CD8-positive, alpha-beta memory T cell (primary cell): ENCODE measurements around the gene VWA8. TPM values are rescaled to one million over a fixed set of nuclear protein-coding genes. Genes with fewer than 3 reads are reported as not detected.
A peak's percentile ranks its signal among the peaks of the same experiment; 100 is the strongest.
"Not testable (repeated sequence)": the region's sequence is repeated elsewhere in the genome, so short reads cannot be mapped to it uniquely, and the experiment has no call there.

Experiments
- CTCF ChIA-PET: fragments of 350-600 bp; sonication (Branson Sonifier 250); formaldehyde crosslinking; loops from one replicate; lab custom pipeline; 2021; ENCODE audit warnings: antibody characterized with exemption; lab: Charles Lee
- POLR2A ChIA-PET: fragments of 350-600 bp; sonication (Branson Sonifier 250); formaldehyde crosslinking; loops from one replicate; lab custom pipeline; 2021; ENCODE audit warnings: antibody characterized with exemption; lab: Charles Lee
- DNase-seq, 5 donors: peaks; one replicate each; pipeline versions ENCODE4 v3.0.0 to v3.0.0-alpha.2; 2020 to 2022; ENCODE audit warnings: mixed read lengths in 1 of 5
- H3K27ac ChIP-seq: one replicate; pipeline ENCODE4 v1.7.0; 2013; ENCODE audit warnings: low read depth, mild to moderate bottlenecking, low read length, moderate library complexity
- H3K27me3 ChIP-seq: 2 replicates; pipeline ENCODE4 v1.7.0; 2013; ENCODE audit warnings: low read length, mild to moderate bottlenecking; ENCODE audit not compliant: insufficient read depth, poor library complexity, severe bottlenecking
- H3K36me3 ChIP-seq: 2 replicates; pipeline ENCODE4 v1.7.0; 2013; ENCODE audit warnings: mild to moderate bottlenecking, low read length, moderate library complexity; ENCODE audit not compliant: insufficient read depth
- H3K4me1 ChIP-seq: 2 replicates; pipeline ENCODE4 v1.7.0; 2013; ENCODE audit warnings: mild to moderate bottlenecking, low read length, moderate library complexity; ENCODE audit not compliant: insufficient read depth
- H3K4me3 ChIP-seq: 2 replicates; pipeline ENCODE4 v1.7.0; 2013; ENCODE audit warnings: mild to moderate bottlenecking, low read length
- H3K9me3 ChIP-seq: 2 replicates; pipeline ENCODE4 v1.7.0; 2013; ENCODE audit warnings: mild to moderate bottlenecking, low read length
- H3K27ac Mint-ChIP-seq, 8 donors: one replicate each; pipeline ENCODE4 v1.8.0; 2020 to 2021; ENCODE audit warnings: mixed read lengths in 8 of 8, mild to moderate bottlenecking in 6 of 8, inconsistent platforms in 3 of 8, moderate library complexity in 3 of 8
- H3K27me3 Mint-ChIP-seq, 2 donors: one replicate each; pipeline ENCODE4 v1.8.0; 2020 to 2021; ENCODE audit warnings: mixed read lengths in 2 of 2, mild to moderate bottlenecking in 1 of 2, moderate library complexity in 1 of 2
- H3K36me3 Mint-ChIP-seq, 3 donors: one replicate each; pipeline ENCODE4 v1.8.0; 2020 to 2021; ENCODE audit warnings: mixed read lengths in 3 of 3, inconsistent platforms in 1 of 3, mild to moderate bottlenecking in 1 of 3
- H3K4me1 Mint-ChIP-seq, 3 donors: one replicate each; pipeline ENCODE4 v1.8.0; 2020 to 2021; ENCODE audit warnings: mixed read lengths in 3 of 3, inconsistent platforms in 1 of 3, mild to moderate bottlenecking in 1 of 3
- H3K4me3 Mint-ChIP-seq, 7 donors: one replicate each; pipeline ENCODE4 v1.8.0; 2020 to 2021; ENCODE audit warnings: mixed read lengths in 7 of 7, mild to moderate bottlenecking in 6 of 7, moderate library complexity in 4 of 7, inconsistent platforms in 2 of 7
- H3K9me3 Mint-ChIP-seq, 5 donors: one replicate each; pipeline ENCODE4 v1.8.0; 2020 to 2022; ENCODE audit warnings: mixed read lengths in 5 of 5, mild to moderate bottlenecking in 3 of 5, moderate library complexity in 2 of 5, inconsistent platforms in 1 of 5
- polyA plus RNA-seq: library from polyadenylated mRNA; unstranded; fragments of 300-500 nt; fragmentation: Illumina TruSeq; gene quantifications from one replicate; pipeline ENCODE4 v1.2.3, GENCODE V29; 2021
- total RNA-seq, 2 experiments: library from RNA; stranded (reverse); gene quantifications; one replicate each; pipeline ENCODE4 v1.2.3, GENCODE V29; 2021

VWA8 gene
- total and polyA plus RNA-seq, 3 experiments from 2014 or later = 6.9 to 21.3 (median 21.2) TPM

GRCh38 chr13:41573640-41574039 lies 387.3 kb downstream of the VWA8 start:
- CTCF ChIA-PET = interaction anchor here (0.7 kb wide), 1 partner anchor 115 kb away, joined by 5 read pairs; no protein-coding TSS in a partner anchor
- H3K27ac ChIP-seq, H3K9me3 Mint-ChIP-seq, DNase-seq, H3K9me3 ChIP-seq, H3K36me3 ChIP-seq, H3K27ac Mint-ChIP-seq, H3K27me3 ChIP-seq, POLR2A ChIA-PET, H3K4me1 ChIP-seq, H3K27me3 Mint-ChIP-seq, H3K4me3 ChIP-seq, H3K4me3 Mint-ChIP-seq, H3K4me1 Mint-ChIP-seq: not testable (repeated sequence)
- H3K36me3 Mint-ChIP-seq = peaks cover 6 to 41% (median 9%) of the 10 kb centered on the region in 3 donors

GRCh38 chr13:41571817-41572340 lies 389.0 kb downstream of the VWA8 start:
- H3K27me3 Mint-ChIP-seq, POLR2A ChIA-PET, H3K9me3 ChIP-seq, H3K9me3 Mint-ChIP-seq, DNase-seq, H3K27ac ChIP-seq, H3K4me3 ChIP-seq, H3K27me3 ChIP-seq, H3K27ac Mint-ChIP-seq, H3K36me3 ChIP-seq, H3K4me1 ChIP-seq, H3K4me1 Mint-ChIP-seq, H3K4me3 Mint-ChIP-seq, CTCF ChIA-PET: not testable (repeated sequence)
- H3K36me3 Mint-ChIP-seq = peaks cover 6 to 44% (median 15%) of the 10 kb centered on the region in 3 donors

- Mint-ChIP-seq H3K27me3 (no peaks in the 10 kb centered on the region), H3K4me1 (no peaks in the 10 kb centered on the region), H3K4me3 (no peak overlapping the region), H3K36me3 (peaks cover 0 to 25% (median 11%) of the 10 kb centered on the region in 3 donors), H3K9me3 (no peaks in the 10 kb centered on the region), H3K27ac (peak overlapping the region in 3 of 8 donors; percentile 2 to 66 (median 20))
- H3K27me3 ChIP-seq = no peaks in the 10 kb centered on the region
- no peak overlapping the region for H3K4me3 ChIP-seq
- no peak for DNase-seq
- H3K27ac ChIP-seq = no peak overlapping the region
- CTCF ChIA-PET = no interaction called here
- H3K9me3 ChIP-seq = no peaks in the 10 kb centered on the region
- no peaks in the 10 kb centered on the region for H3K4me1 ChIP-seq
- no peaks in the 10 kb centered on the region for H3K36me3 ChIP-seq
- POLR2A ChIA-PET = no interaction called here
These were observed 391.9 kb downstream of the VWA8 start for GRCh38 chr13:41568972-41569351.

- no peak overlapping the region for H3K4me3 Mint-ChIP-seq
- Histone ChIP-seq H3K27me3 (no peaks in the 10 kb centered on the region), H3K27ac (no peak overlapping the region), H3K36me3 (no peaks in the 10 kb centered on the region), H3K9me3 (no peaks in the 10 kb centered on the region), H3K4me3 (no peak overlapping the region), H3K4me1 (no peaks in the 10 kb centered on the region)
- peaks cover 0 to 25% (median 11%) of the 10 kb centered on the region in 3 donors for H3K36me3 Mint-ChIP-seq
- H3K27ac Mint-ChIP-seq = peak overlapping the region in 3 of 8 donors; percentile 6 to 20 (median 12)
- H3K9me3 Mint-ChIP-seq = no peaks in the 10 kb centered on the region
- DNase-seq = no peak
- H3K27me3 Mint-ChIP-seq = no peaks in the 10 kb centered on the region
- H3K4me1 Mint-ChIP-seq = peaks cover under 1 to 5% (median 4%) of the 10 kb centered on the region in 3 donors
- ChIA-PET POLR2A (no interaction called here), CTCF (no interaction called here)
These were observed 392.6 kb downstream of the VWA8 start for GRCh38 chr13:41568143-41568971.

GRCh38 chr13:41567363-41567762 lies 393.5 kb downstream of the VWA8 start:
- H3K9me3 ChIP-seq = no peaks in the 10 kb centered on the region
- Mint-ChIP-seq H3K36me3 (peaks cover 0 to 25% (median 11%) of the 10 kb centered on the region in 3 donors), H3K27me3 (no peaks in the 10 kb centered on the region), H3K9me3 (no peaks in the 10 kb centered on the region), H3K4me3 (no peak overlapping the region), H3K27ac (peak overlapping the region in 2 of 8 donors; percentile 12 to 20), H3K4me1 (peaks cover 6 to 12% (median 11%) of the 10 kb centered on the region in 3 donors)
- no peak overlapping the region for H3K27ac ChIP-seq
- no peak for DNase-seq
- ChIA-PET CTCF (no interaction called here), POLR2A (no interaction called here)
- H3K27me3 ChIP-seq = no peaks in the 10 kb centered on the region
- no peak overlapping the region for H3K4me3 ChIP-seq
- no peaks in the 10 kb centered on the region for H3K4me1 ChIP-seq
- H3K36me3 ChIP-seq = no peaks in the 10 kb centered on the region

- H3K4me3 ChIP-seq = no peak overlapping the region
- no peaks in the 10 kb centered on the region for H3K4me1 ChIP-seq
- no peak overlapping the region for H3K27ac ChIP-seq
- ChIA-PET CTCF (no interaction called here), POLR2A (no interaction called here)
- no peaks in the 10 kb centered on the region for H3K9me3 ChIP-seq
- H3K36me3 ChIP-seq = no peaks in the 10 kb centered on the region
- Mint-ChIP-seq H3K27ac (peak overlapping the region in 2 of 8 donors; percentile 80 to 87), H3K4me3 (no peak overlapping the region), H3K9me3 (no peaks in the 10 kb centered on the region), H3K27me3 (no peaks in the 10 kb centered on the region), H3K4me1 (peaks cover 6 to 12% (median 11%) of the 10 kb centered on the region in 3 donors), H3K36me3 (peaks cover 0 to 20% (median 11%) of the 10 kb centered on the region in 3 donors)
- no peaks in the 10 kb centered on the region for H3K27me3 ChIP-seq
- no peak for DNase-seq
These were observed 395.1 kb downstream of the VWA8 start for GRCh38 chr13:41565846-41566245.

- Histone ChIP-seq H3K4me1 (no peaks in the 10 kb centered on the region), H3K36me3 (no peaks in the 10 kb centered on the region), H3K27ac (no peak overlapping the region), H3K9me3 (no peaks in the 10 kb centered on the region), H3K4me3 (no peak overlapping the region), H3K27me3 (no peaks in the 10 kb centered on the region)
- Mint-ChIP-seq H3K4me3 (no peak overlapping the region), H3K27me3 (no peaks in the 10 kb centered on the region), H3K9me3 (no peaks in the 10 kb centered on the region), H3K4me1 (peaks cover 6 to 12% (median 11%) of the 10 kb centered on the region in 3 donors), H3K36me3 (peaks cover 0 to 14% (median 11%) of the 10 kb centered on the region in 3 donors), H3K27ac (peak overlapping the region in 2 of 8 donors; percentile 20 to 61)
- no peak for DNase-seq
- CTCF ChIA-PET = no interaction called here
- POLR2A ChIA-PET = interaction anchor here (0.6 kb wide), 1 partner anchor 266 kb away, joined by 3 read pairs; no protein-coding TSS in a partner anchor
These were observed 395.7 kb downstream of the VWA8 start for GRCh38 chr13:41565216-41565615.

- Mint-ChIP-seq H3K4me3 (no peak overlapping the region), H3K9me3 (peaks cover 0 to 2% (median 0%) of the 10 kb centered on the region in 5 donors), H3K27ac (no peak overlapping the region), H3K4me1 (peaks cover 6 to 12% (median 11%) of the 10 kb centered on the region in 3 donors), H3K27me3 (no peaks in the 10 kb centered on the region), H3K36me3 (peaks cover 0 to 11% (median 8%) of the 10 kb centered on the region in 3 donors)
- ChIA-PET POLR2A (interaction anchor here (0.6 kb wide), 1 partner anchor 432 kb away, joined by 3 read pairs; no protein-coding TSS in a partner anchor), CTCF (interaction anchor here (0.6 kb wide), 1 partner anchor 48 kb away, joined by 3 read pairs; no protein-coding TSS in a partner anchor)
- H3K36me3 ChIP-seq = no peaks in the 10 kb centered on the region
- no peaks in the 10 kb centered on the region for H3K9me3 ChIP-seq
- no peak overlapping the region for H3K27ac ChIP-seq
- no peak for DNase-seq
- H3K4me3 ChIP-seq = no peak overlapping the region
- H3K4me1 ChIP-seq = no peaks in the 10 kb centered on the region
- no peaks in the 10 kb centered on the region for H3K27me3 ChIP-seq
These were observed 396.9 kb downstream of the VWA8 start for GRCh38 chr13:41563984-41564365.
